ENCODE data around the gene PHACTR3. TPM values are rescaled to one million over a fixed set of nuclear protein-coding genes. Genes with fewer than 3 reads are reported as not detected.

PHACTR3 gene
- total RNA-seq, 2 experiments from 2014 or later, result not detected

DNA sequence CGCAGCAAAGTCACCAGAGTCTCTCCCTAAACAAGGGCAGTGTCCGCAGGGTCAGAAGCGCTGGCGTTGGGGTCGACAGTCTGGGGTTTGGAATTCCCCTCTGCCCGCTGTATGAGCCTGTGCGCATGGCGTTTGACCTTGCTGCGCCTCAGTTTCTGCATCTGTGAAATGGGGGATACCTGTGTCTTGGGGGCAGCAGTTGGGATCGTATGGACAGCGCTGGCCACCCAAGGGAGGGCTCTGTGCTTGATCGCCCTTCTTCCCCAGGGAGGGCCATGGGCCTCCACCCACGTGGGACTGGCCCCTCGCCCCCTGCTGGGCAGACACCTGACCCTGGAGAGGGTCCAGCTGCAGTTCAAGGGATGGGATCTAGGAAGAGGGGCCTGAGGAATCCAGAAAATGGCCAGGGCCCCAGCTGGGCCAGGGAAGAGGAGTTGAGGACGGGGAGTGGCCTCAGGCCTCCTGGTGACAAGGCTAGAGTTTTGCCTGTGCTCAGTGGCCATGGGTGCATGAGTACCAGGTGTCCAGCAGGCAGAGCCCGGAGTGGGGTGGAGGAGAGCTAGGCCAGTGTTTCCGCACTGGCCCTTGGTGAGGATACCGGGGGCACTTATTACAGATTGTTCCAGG lies 26.4 kb upstream of the PHACTR3 start:
- Mint-ChIP-seq H3K27me3 (peaks cover 36% of the 10 kb centered on the region), H3K4me3 (no peak overlapping the region), H3K4me1 (no peaks in the 10 kb centered on the region), H3K9me3 (no peaks in the 10 kb centered on the region), H3K36me3 (ENCODE audit: low read depth) (no peaks in the 10 kb centered on the region), H3K27ac (no peak overlapping the region)
- DNase-seq, result no peak
- POLR2A ChIA-PET, result no interaction called here
- CTCF ChIA-PET, result no interaction called here

DNA sequence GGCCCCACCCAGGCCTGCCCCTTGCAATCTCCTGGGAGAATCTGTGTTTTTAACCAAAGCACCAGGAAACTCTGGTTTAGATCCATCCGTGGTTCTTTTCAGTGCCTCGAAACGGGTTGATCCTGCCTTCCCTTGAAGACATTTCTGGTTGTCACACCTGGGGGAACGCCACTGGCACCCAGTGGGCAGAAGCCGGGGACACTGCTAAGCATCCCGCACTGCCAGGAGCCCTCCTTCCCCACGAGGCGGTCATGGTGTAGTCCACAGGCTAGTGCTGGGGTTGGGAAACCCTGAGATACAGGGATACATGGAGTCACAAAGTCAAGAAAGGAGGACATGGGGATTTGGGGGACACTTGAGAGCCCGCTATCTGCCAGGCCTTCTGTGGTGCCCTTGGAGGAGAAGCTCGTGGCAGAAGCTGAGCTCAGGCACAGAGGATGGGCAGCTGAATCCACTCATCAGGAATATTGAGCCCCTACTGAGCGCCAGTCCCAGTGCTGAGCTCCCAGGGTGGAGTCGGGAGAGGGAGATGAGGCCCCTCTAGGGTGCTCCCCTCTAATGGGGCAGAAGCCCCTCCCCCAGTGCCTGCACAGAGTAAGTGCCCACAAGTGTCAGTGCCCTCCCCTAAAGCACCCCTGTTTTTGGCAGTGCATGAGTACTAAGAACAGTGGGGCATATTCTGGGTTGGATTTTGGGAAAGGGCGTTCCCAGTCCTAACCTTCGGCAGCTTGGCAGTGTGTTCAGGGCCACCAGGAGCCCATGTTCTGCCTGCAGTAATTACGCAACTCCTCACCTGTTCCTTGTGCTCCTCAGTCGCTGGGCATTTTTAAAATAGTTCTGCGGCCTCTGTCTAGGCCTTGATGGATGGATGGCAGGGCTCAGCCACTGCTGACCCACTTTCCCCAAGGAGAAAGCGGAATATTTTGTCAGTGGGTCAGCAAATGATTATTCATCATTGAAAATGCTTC lies 25.6 kb upstream of the PHACTR3 start:
- ChIA-PET CTCF (no interaction called here), POLR2A (no interaction called here)
- no peak for DNase-seq

DNA sequence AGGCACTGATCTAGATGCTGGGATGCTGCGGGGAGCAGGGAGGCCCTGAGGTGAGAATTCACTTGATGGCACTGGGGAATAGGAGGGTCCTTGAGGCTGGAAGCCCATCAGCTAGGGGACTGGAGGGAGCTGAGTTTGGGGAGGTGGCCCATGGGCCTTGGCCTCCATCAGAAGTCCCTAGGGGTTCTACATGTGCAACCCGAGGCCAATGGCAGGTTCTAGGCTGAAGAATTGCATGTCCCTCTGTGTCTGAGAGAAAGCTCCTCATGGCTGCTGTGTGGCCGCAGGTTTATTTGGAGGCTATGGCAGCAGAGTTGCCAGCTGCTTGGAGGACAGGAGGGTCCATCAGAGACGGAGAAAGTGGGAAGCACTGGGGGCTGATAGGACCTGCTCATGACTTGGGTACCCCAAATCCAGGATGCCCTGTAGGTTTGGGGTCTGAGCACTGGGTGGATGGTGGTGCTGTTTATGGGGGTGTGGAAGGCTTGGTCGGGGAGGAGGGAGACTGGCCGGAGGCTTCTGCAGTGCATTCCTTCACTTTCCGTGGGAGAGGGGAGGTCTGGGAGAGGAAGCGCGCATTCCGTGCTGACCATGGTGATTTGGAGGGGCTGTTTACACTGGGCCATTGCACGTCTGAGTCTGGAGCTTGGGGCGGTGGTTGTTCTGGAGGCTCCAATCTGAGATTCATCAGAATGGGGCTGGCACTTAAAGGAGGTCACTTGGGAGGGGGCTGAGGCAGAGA lies 24.8 kb upstream of the PHACTR3 start:
- Mint-ChIP-seq H3K9me3 (no peaks in the 10 kb centered on the region), H3K4me1 (no peaks in the 10 kb centered on the region), H3K4me3 (no peak overlapping the region), H3K36me3 (ENCODE audit: low read depth) (no peaks in the 10 kb centered on the region), H3K27me3 (peaks cover 36% of the 10 kb centered on the region), H3K27ac (no peak overlapping the region)
- ChIA-PET CTCF (interaction anchor here (1.4 kb wide), 1 partner anchor 20 kb away, joined by 3 read pairs; no protein-coding TSS in a partner anchor), POLR2A (no interaction called here)
- DNase-seq, result no peak

More for the DNA sequence above, 25.6 kb upstream of the PHACTR3 start:
- peaks cover 36% of the 10 kb centered on the region for H3K27me3 Mint-ChIP-seq
- no peaks in the 10 kb centered on the region for H3K9me3 Mint-ChIP-seq
- H3K27ac Mint-ChIP-seq, result no peak overlapping the region
- H3K4me3 Mint-ChIP-seq, result no peak overlapping the region
- no peaks in the 10 kb centered on the region for H3K36me3 Mint-ChIP-seq (ENCODE audit: low read depth)
- no peaks in the 10 kb centered on the region for H3K4me1 Mint-ChIP-seq

DNA sequence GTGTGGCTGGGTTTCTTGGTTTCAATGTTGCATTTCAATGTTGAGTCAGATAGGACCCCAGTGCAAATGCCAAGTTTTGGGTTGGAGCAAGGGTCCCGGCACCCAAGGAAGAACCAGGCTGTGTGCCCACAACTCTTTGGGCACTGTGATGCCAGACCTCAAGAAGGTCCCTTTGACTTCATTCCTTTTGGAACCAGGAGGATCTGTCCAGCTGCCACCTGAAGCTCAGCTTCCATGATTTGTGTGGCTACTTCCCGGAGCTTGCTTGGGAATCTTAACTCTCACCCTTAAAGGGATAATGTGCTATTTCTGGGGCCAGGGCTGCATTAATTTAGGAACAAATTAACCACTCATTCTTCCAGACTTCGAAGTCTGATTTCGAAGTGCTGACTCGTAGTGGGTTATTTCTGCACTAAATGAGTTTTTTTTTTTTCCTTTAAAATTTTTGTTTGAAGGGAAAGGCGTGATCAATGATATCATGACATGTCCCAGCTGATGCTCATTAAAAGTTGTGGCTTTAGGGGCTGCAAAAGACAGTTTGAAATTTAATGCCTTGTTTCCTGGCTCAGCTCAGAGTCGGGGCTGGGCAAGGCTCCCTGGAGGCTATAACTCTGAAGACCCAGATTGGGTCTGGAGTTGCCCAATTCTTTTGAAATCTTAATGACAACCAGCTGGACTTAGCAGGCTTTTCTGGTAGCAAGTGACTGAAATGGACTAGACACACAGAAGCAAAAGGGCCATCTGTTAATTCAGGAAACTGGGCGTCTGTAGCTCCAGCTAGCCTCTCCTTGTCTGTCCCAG lies 24.0 kb upstream of the PHACTR3 start:
- Mint-ChIP-seq H3K36me3 (ENCODE audit: low read depth) (no peaks in the 10 kb centered on the region), H3K27ac (no peak overlapping the region), H3K9me3 (no peaks in the 10 kb centered on the region), H3K4me3 (no peak overlapping the region), H3K27me3 (peaks cover 33% of the 10 kb centered on the region), H3K4me1 (peaks cover 3% of the 10 kb centered on the region)
- no peak for DNase-seq
- ChIA-PET CTCF (interaction anchor here (1.4 kb wide), 1 partner anchor 19 kb away, joined by 3 read pairs; no protein-coding TSS in a partner anchor), POLR2A (no interaction called here)

DNA sequence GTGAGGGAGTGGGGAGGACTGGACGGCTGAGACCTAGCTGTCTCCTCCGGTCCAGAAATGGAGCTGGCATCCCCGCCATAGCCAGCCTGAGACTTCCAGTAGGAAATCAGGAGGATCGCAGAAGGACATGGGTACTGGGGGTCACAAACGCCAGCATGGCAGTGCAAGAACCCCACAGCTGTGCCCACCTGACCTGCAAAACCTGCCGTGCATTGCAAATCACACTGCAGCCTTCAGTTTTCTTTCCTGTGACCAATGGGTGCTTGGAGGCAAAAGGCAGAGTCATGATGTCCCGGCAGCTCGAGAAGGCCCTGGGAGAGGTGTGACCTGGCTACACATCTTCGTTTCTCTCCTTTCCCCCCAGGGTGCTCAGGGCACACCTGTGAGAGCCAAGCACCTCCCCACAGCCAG lies 23.3 kb upstream of the PHACTR3 start:
- Mint-ChIP-seq H3K27ac (no peak overlapping the region), H3K4me1 (peaks cover 9% of the 10 kb centered on the region), H3K27me3 (peaks cover 27% of the 10 kb centered on the region), H3K9me3 (no peaks in the 10 kb centered on the region), H3K36me3 (ENCODE audit: low read depth) (no peaks in the 10 kb centered on the region), H3K4me3 (no peak overlapping the region)
- DNase-seq, result no peak
- CTCF ChIA-PET, result no interaction called here
- POLR2A ChIA-PET, result no interaction called here

DNA sequence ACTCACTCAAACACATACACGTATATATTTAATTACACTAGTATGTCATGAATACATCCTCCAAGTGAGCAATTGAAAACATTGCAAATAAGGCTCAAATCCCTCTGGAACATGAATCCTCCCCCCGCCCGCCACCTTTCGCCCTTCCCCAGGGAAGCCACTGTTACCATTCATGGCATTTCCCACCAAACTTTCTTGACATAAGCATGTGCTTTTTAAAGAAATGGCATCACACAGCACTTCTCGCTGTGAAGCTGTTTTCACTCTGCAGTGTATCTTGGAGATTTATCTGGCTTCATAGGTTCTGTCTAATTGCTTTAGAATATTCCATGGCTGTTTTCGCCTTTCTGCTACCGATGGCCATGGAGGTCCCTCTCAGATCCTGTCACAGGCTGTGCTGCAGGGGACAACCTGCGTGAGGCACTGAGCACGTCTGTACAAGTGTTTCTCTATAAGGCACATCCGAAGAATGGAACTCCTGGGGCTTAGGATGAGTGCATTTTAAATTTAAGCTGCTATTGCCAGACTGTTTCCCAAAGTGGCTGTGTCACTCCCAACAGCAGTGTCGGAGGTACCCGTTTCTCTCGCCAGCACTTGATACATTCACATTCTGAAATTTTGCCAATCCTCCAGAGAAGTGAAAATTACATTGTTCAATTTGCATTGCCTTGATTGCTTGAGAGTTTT lies 22.2 kb upstream of the PHACTR3 start:
- Mint-ChIP-seq H3K36me3 (ENCODE audit: low read depth) (no peaks in the 10 kb centered on the region), H3K4me3 (no peak overlapping the region), H3K4me1 (peaks cover 14% of the 10 kb centered on the region), H3K9me3 (no peaks in the 10 kb centered on the region), H3K27ac (no peak overlapping the region), H3K27me3 (peaks cover 16% of the 10 kb centered on the region)
- DNase-seq, result no peak
- ChIA-PET CTCF (interaction anchor here (0.6 to 1.1 kb wide), 2 partner anchors 27 to 1959 kb away, joined by 4 read pairs; no protein-coding TSS in a partner anchor), POLR2A (interaction anchor here (0.6 kb wide), 1 partner anchor 21 kb away, joined by 3 read pairs; no protein-coding TSS in a partner anchor)

DNA sequence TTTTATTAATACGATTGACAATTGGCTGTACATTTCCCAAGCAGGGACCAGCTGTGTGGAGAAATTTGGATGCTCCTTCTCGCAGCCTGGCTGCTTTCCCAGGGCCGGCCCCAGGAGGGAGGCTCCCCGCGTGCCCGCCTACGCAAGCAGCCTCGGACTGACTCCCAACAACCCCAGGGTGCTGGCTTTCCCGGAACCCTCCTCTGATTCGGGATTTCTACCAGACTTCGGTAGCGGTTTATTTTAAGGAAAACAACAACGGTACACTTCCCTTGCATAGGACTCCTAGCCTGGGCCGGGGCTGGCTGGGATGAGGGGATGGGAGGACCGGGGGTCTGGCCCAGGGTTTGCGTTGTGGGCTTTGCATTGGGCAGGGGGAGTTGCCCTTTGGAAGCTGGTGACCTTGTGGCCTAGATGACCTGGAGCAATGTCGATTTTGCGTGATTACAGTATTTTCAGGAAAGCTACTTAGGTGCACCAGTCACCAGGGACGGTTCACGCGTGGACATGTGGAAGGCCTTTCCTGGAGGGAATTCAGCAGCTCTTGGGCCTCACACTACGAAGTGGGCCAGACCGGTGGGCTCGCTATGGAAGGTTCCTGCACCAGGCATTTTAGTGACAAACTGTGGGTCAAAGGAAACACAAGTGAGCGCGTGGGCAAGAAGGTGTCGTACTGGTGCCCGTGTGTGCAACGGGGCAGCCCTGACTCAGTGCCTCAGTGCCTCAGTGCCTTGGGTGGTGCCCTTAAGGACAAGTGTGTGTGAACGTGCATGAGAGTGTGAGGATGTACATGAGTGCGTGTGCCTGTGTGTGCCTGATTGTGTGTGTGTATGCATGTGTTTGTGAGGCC lies 20.7 kb upstream of the PHACTR3 start:
- no peak overlapping the region for H3K4me3 Mint-ChIP-seq
- no peaks in the 10 kb centered on the region for H3K36me3 Mint-ChIP-seq (ENCODE audit: low read depth)
- no peak for DNase-seq
- no peaks in the 10 kb centered on the region for H3K9me3 Mint-ChIP-seq
- H3K4me1 Mint-ChIP-seq, result peaks cover 14% of the 10 kb centered on the region
- no peak overlapping the region for H3K27ac Mint-ChIP-seq
- ChIA-PET CTCF (no interaction called here), POLR2A (no interaction called here)
- H3K27me3 Mint-ChIP-seq, result peaks cover 6% of the 10 kb centered on the region

DNA sequence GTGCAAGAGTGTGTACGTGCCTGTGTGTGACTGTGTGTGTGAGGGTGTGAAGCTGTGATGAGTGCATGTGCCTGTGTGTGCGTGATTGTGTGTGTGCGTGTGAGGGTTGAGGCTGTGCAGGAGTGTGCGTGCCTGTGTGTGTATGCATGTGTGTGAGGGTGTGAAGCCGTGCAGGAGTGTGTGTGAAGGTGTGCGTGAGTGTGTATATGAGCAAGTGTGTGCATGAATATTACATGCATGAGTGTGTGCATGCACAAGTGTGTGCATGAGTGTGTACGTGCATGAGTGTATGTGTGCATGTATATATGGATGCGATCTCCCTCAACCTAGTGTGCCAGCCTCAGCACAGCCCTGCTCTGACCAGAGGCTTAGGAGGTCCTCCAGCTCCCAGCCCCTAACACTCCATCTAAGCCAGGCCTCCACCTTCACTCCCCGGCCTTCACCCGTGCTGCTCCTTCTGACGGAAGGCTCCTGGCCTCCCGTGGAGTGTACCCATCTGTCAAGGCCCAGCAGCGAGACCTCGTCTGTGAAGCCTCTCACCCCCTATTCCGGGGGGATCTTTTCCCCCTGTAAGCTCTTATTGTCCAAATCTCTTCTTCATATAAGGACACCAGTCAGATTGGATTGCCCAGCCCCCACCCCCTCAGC lies 19.9 kb upstream of the PHACTR3 start:
- Mint-ChIP-seq H3K36me3 (ENCODE audit: low read depth) (no peaks in the 10 kb centered on the region), H3K27ac (no peak overlapping the region), H3K4me3 (no peak overlapping the region), H3K27me3 (peaks cover 1% of the 10 kb centered on the region), H3K9me3 (no peaks in the 10 kb centered on the region), H3K4me1 (peaks cover 14% of the 10 kb centered on the region)
- ChIA-PET POLR2A (no interaction called here), CTCF (no interaction called here)
- DNase-seq, result no peak

DNA sequence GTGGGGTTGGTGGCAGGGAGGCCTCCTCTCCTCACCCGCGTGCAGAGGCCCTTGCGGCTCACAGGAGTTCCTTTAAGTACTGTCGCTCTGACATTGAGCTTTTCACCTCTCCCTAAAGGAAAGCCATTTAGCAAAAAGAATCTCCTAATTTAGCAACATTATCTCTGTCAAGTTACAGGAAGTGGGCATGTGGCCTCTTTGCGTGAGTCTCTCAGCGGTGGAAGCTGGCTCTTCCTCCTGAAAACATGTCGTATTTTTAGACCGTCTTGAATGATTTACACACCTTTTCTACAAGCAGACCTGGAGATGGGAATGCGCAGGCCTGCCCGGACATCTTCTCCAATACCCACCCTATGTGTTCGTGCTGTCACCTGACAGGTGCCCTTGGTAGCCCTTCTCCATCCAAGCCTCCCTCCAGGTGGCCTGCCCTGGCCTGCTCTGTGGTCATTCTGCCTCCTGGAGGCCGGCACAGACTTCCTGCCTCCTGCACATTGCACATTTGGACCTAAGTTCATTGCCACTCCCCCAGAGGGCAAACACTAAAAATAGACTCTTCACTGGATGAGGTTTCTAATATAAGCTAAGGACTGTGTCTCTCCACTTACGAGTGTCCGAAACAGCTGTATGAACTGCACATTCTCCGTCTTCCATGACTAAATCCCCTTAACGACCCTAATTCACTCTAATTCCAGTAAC lies 18.5 kb upstream of the PHACTR3 start:
- CTCF ChIA-PET, result interaction anchor here (1.9 kb wide), 1 partner anchor 13 kb away, joined by 4 read pairs; no protein-coding TSS in a partner anchor
- H3K27me3 Mint-ChIP-seq, result no peaks in the 10 kb centered on the region
- no peaks in the 10 kb centered on the region for H3K36me3 Mint-ChIP-seq (ENCODE audit: low read depth)
- H3K4me3 Mint-ChIP-seq, result no peak overlapping the region
- peak overlapping the region; percentile 65 for H3K27ac Mint-ChIP-seq
- no peak for DNase-seq
- POLR2A ChIA-PET, result no interaction called here
- H3K9me3 Mint-ChIP-seq, result no peaks in the 10 kb centered on the region
- H3K4me1 Mint-ChIP-seq, result peaks cover 14% of the 10 kb centered on the region

DNA sequence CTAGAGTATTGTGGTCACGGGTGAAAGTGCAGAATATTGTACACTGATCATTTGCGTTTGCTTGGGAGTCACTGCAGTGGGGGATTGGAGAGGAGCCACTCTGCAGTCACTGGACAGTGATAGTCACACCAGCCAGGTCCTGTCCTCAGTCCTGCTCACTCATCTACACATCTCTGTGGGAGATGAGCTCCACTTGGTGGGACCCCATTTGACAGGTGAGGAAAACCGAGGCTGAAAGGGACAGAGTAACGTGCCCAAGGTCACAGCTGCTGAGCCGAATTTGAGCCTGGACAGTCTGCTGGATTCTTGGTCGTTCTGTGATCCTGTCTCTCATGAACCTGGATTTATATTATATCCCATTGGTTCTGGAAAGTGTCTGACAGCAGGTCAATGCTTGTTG lies 17.7 kb upstream of the PHACTR3 start:
- Mint-ChIP-seq H3K4me3 (no peak overlapping the region), H3K36me3 (ENCODE audit: low read depth) (no peaks in the 10 kb centered on the region), H3K9me3 (no peaks in the 10 kb centered on the region), H3K27ac (no peak overlapping the region), H3K4me1 (peaks cover 14% of the 10 kb centered on the region), H3K27me3 (no peaks in the 10 kb centered on the region)
- DNase-seq, result no peak
- ChIA-PET CTCF (interaction anchor here (1.9 kb wide), 1 partner anchor 12 kb away, joined by 4 read pairs; no protein-coding TSS in a partner anchor), POLR2A (no interaction called here)

Data from activated CD4-positive, alpha-beta T cell treated with anti-CD3 and anti-CD28 coated beads, Interleukin-2, amount 10 ng/mL, durations not matched to agents 7 days and 5 days (primary cell).